Neuronal stem cell (in vitro differentiated cells): ENCODE data around the gene HS6ST3.

Experiments
- DNase-seq: peaks from one replicate; pipeline ENCODE4 v3.0.0-alpha.2; 2013; ENCODE audit warnings: low spot score
- H2AFZ ChIP-seq: one replicate; pipeline ENCODE4 v1.6.1; 2013; ENCODE audit warnings: mild to moderate bottlenecking, low read length, inconsistent platforms
- H2AK5ac ChIP-seq: 2 replicates; pipeline ENCODE4 v1.6.1; 2013; ENCODE audit warnings: low read depth, mild to moderate bottlenecking, inconsistent platforms, low read length, moderate library complexity, mixed read lengths
- H2BK120ac ChIP-seq: 2 replicates; pipeline ENCODE4 v1.6.1; 2013; ENCODE audit warnings: low read depth, mild to moderate bottlenecking, inconsistent platforms, low read length, moderate library complexity, mixed read lengths
- H2BK12ac ChIP-seq: one replicate; pipeline ENCODE4 v1.6.1; 2013; ENCODE audit warnings: low read length, inconsistent platforms
- H2BK15ac ChIP-seq: 2 replicates; pipeline ENCODE4 v1.6.1; 2013; ENCODE audit warnings: mild to moderate bottlenecking, low read length, inconsistent platforms, mixed read lengths
- H2BK5ac ChIP-seq: one replicate; pipeline ENCODE4 v1.6.1; 2013; ENCODE audit warnings: inconsistent platforms, mild to moderate bottlenecking, low read length, moderate library complexity
- H3K14ac ChIP-seq: one replicate; pipeline ENCODE4 v1.6.1; 2013; ENCODE audit warnings: low read length, inconsistent platforms
- H3K18ac ChIP-seq: 2 replicates; pipeline ENCODE4 v1.6.1; 2013; ENCODE audit warnings: low read length, inconsistent platforms
- H3K23ac ChIP-seq: 2 replicates; pipeline ENCODE4 v1.6.1; 2013; ENCODE audit warnings: low read depth, mild to moderate bottlenecking, mixed read lengths, low read length, inconsistent platforms; ENCODE audit not compliant: poor library complexity
- H3K27ac ChIP-seq: replicated peaks from 3 replicates; pipeline ENCODE4 v1.5.1; 2013; ENCODE audit warnings: low read length, inconsistent platforms
- H3K27me3 ChIP-seq, 3 experiments: 2 replicates each; pipeline ENCODE4 v1.6.1; 2013; ENCODE audit warnings: low read length in 3 of 3, mild to moderate bottlenecking in 2 of 3, inconsistent platforms in 1 of 3, low read depth in 1 of 3, mixed read lengths in 1 of 3, moderate library complexity in 1 of 3; ENCODE audit not compliant: control insufficient read depth in 3 of 3, insufficient read depth in 3 of 3
- H3K36me3 ChIP-seq, 2 donors: replicated peaks in 1 of 2; 2 replicates each; pipeline ENCODE4 v1.6.1; 2013; ENCODE audit warnings: low read length in 2 of 2; ENCODE audit not compliant: control insufficient read depth in 2 of 2, insufficient read depth in 2 of 2
- H3K4ac ChIP-seq: 2 replicates; pipeline ENCODE4 v1.6.1; 2013; ENCODE audit warnings: inconsistent platforms, mild to moderate bottlenecking, low read length, moderate library complexity
- H3K4me1 ChIP-seq, 2 donors: 1 replicate in 1 of 2; 2 replicates in 1 of 2; pipeline ENCODE4 v1.6.1; 2013; ENCODE audit warnings: low read length in 2 of 2, low read depth in 1 of 2; ENCODE audit not compliant: control insufficient read depth in 2 of 2, insufficient read depth in 1 of 2
- H3K4me2 ChIP-seq: one replicate; pipeline ENCODE4 v1.6.1; 2013; ENCODE audit warnings: mild to moderate bottlenecking, low read length, inconsistent platforms; ENCODE audit not compliant: insufficient read depth, poor library complexity, severe bottlenecking
- H3K4me3 ChIP-seq, 2 donors: 2 replicates each; pipeline ENCODE4 v1.5.1; 2013; ENCODE audit warnings: low read length in 2 of 2, mild to moderate bottlenecking in 2 of 2, inconsistent platforms in 1 of 2, moderate library complexity in 1 of 2
- H3K79me1 ChIP-seq: one replicate; pipeline ENCODE4 v1.6.1; 2013; ENCODE audit warnings: low read depth, mild to moderate bottlenecking, inconsistent platforms, low read length, moderate library complexity
- H3K9ac ChIP-seq: one replicate; pipeline ENCODE4 v1.6.1; 2013; ENCODE audit warnings: mild to moderate bottlenecking, low read depth, low read length, inconsistent platforms; ENCODE audit not compliant: poor library complexity
- H3K9me3 ChIP-seq, 2 donors: replicated peaks in 1 of 2; 2 replicates each; pipeline versions ENCODE3 to v1.6.1; 2013; ENCODE audit warnings: low read length in 2 of 2, mild to moderate bottlenecking in 2 of 2, inconsistent platforms in 1 of 2, low read depth in 1 of 2, mixed read lengths in 1 of 2, moderate library complexity in 1 of 2; ENCODE audit not compliant: control insufficient read depth in 2 of 2, insufficient read depth in 1 of 2
- H4K8ac ChIP-seq: one replicate; pipeline ENCODE4 v1.6.1; 2013; ENCODE audit warnings: low read depth, mild to moderate bottlenecking, inconsistent platforms, low read length, moderate library complexity
- H4K91ac ChIP-seq: one replicate; pipeline ENCODE4 v1.6.1; 2013; ENCODE audit warnings: low read length, low read depth, mild to moderate bottlenecking, inconsistent platforms; ENCODE audit not compliant: poor library complexity
- WGBS, 2 donors: extraction: QIAGEN DNeasy Blood & Tissue Kit; methylation state at CpG; one replicate each; pipeline ENCODE4 v1.1.7; 2013; ENCODE audit warnings: missing lambda C conversion rate in 2 of 2, mixed read lengths in 1 of 2; ENCODE audit not compliant: insufficient read length in 2 of 2, insufficient replicate concordance in 1 of 2; ENCODE audit errors: extremely low coverage in 2 of 2; 5-methylcytosine and 5-hydroxymethylcytosine counted together

The HS6ST3 gene

DNA sequence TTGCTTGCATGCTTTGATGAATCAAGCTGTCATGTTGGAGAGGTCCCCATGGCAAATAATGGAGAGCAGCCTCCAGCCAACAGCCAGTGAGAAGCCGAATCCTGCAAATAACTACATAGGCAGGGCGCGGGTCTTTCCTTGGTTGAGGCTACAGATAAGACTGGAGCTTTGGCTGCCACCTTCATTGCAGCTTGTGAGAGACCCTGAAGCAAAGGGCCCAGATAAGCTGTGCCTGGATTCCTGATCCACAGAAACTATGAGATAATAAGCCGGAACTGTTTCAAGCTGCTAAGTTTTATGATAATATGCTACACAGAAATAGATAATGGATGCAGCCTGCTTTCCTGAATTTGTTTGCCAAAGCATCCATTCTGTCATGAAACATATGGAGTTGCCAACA is 257.0 kb downstream of the HS6ST3 start:
- H2BK5ac ChIP-seq: no peak overlapping the region
- WGBS, 2 donors: no CpG with 5 or more reads among the region's 4 CpGs
- no peak overlapping the region for H3K4ac ChIP-seq

DNA sequence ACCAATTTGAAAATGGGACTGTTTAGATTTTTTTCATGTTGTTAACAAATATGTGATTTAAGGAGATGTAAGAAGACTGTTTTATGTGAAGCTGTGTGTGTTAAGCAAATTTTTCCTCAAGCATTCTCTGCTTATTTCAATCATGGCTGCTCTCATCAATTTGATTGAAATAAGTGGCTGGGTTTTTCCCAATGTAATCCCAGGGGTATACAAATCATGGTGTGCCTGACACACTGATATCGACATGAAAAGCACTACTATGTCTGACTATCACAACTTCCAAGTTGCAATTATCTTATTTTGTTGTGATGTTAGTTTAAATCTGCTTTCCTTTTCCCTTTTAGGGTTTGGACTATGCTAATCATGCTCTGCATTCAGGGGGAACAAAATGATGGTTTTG is 283.7 kb downstream of the HS6ST3 start:
- H3K4me2 ChIP-seq: no peak overlapping the region
- no peak overlapping the region for H2BK12ac ChIP-seq
- no peak overlapping the region for H2AFZ ChIP-seq
- no peak overlapping the region for H4K8ac ChIP-seq
- no peaks in the 10 kb centered on the region for H3K27me3 ChIP-seq
- no peaks in the 10 kb centered on the region for H3K36me3 ChIP-seq
- no peak overlapping the region for H3K4me3 ChIP-seq
- no peaks in the 10 kb centered on the region for H3K9me3 ChIP-seq
- no peak overlapping the region for H3K18ac ChIP-seq
- no peak overlapping the region for H3K23ac ChIP-seq
- H3K79me1 ChIP-seq: no peaks in the 10 kb centered on the region
- H3K4ac ChIP-seq: no peak overlapping the region
- no CpG with 5 or more reads among the region's 1 CpG for WGBS, 2 donors
- no peak overlapping the region for H3K14ac ChIP-seq
- no peak overlapping the region for H3K27ac ChIP-seq
- no peak overlapping the region for H2AK5ac ChIP-seq
- H3K4me1 ChIP-seq: peaks cover 0 to 2% of the 10 kb centered on the region in 2 donors
- H4K91ac ChIP-seq: no peak overlapping the region
- H2BK120ac ChIP-seq: no peak overlapping the region
- no peak overlapping the region for H2BK15ac ChIP-seq
- no peak for DNase-seq
- H2BK5ac ChIP-seq: no peak overlapping the region
- no peak overlapping the region for H3K9ac ChIP-seq

More for the DNA sequence above, 257.0 kb downstream of the HS6ST3 start:
- H2BK120ac ChIP-seq: no peak overlapping the region
- no peak overlapping the region for H3K9ac ChIP-seq
- H2BK12ac ChIP-seq: no peak overlapping the region
- no peak overlapping the region for H3K4me3 ChIP-seq
- H2AFZ ChIP-seq: no peak overlapping the region
- no peak overlapping the region for H3K18ac ChIP-seq
- no peaks in the 10 kb centered on the region for H3K4me1 ChIP-seq
- H4K91ac ChIP-seq: no peak overlapping the region
- DNase-seq: no peak
- no peak overlapping the region for H3K27ac ChIP-seq
- no peak overlapping the region for H3K14ac ChIP-seq
- H3K9me3 ChIP-seq: no peaks in the 10 kb centered on the region
- no peak overlapping the region for H2BK15ac ChIP-seq
- no peaks in the 10 kb centered on the region for H3K36me3 ChIP-seq
- H3K4me2 ChIP-seq: no peak overlapping the region
- H3K23ac ChIP-seq: no peak overlapping the region
- H3K79me1 ChIP-seq: no peaks in the 10 kb centered on the region
- H2AK5ac ChIP-seq: no peak overlapping the region
- H3K27me3 ChIP-seq: no peaks in the 10 kb centered on the region
- no peak overlapping the region for H4K8ac ChIP-seq

DNA sequence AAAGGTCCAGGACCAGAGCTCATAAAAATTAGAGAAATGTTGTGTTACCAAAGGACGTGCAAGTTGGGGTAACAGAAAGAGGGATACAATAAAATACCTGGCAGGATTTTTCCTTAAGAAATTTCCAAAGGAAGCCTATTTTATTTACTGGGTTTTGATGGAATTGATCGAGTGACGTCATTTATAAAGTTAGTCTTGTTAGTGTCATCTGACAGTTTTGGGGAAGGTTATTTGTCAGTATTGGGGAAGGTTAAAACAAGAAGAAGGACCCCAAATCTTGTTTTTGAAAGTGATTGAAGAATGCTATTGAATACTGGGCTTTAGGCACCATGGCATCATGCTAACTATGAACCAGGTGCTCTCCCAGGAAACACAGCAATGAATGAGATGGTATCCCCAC is 287.9 kb downstream of the HS6ST3 start:
- DNase-seq: no peak
- Histone ChIP-seq H4K91ac (no peak overlapping the region), H2BK5ac (no peak overlapping the region), H3K4me2 (no peak overlapping the region), H3K27me3 (no peaks in the 10 kb centered on the region), H3K23ac (no peak overlapping the region), H2BK120ac (no peak overlapping the region), H3K14ac (no peak overlapping the region), H3K27ac (no peak overlapping the region), H2AFZ (no peak overlapping the region), H3K4ac (no peak overlapping the region), H3K9ac (no peak overlapping the region), H3K4me1 (peaks cover 0 to 4% of the 10 kb centered on the region in 2 donors), H2BK15ac (no peak overlapping the region), H2BK12ac (no peak overlapping the region), H3K36me3 (no peaks in the 10 kb centered on the region), H3K79me1 (no peaks in the 10 kb centered on the region), H4K8ac (no peak overlapping the region), H2AK5ac (no peak overlapping the region), H3K18ac (no peak overlapping the region), H3K4me3 (no peak overlapping the region), H3K9me3 (no peaks in the 10 kb centered on the region)
- WGBS, 2 donors: no CpG with 5 or more reads among the region's 3 CpGs

DNA sequence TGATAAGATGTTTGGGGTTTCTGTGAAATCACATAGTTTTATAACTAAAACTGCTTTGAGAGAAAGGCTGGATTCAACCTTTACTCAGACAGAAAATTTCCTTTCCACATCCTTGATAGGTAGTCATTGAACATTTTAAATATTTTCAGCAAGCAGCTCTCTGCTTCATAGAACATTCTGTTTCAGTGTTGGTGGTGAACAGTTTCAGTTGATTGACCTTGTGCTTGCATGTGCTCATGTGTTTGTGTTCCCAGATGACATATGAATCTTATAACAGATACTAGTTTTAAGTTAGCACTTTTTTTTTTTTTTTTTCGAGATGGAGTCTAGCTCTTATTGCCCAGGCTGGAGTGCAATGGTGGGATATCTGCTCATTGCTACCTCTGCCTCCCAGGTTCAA is 290.1 kb downstream of the HS6ST3 start:
- Histone ChIP-seq H3K79me1 (no peaks in the 10 kb centered on the region), H3K14ac (no peak overlapping the region), H3K4ac (no peak overlapping the region), H3K4me1 (peaks cover 0 to 4% of the 10 kb centered on the region in 2 donors), H2BK5ac (no peak overlapping the region), H2BK12ac (no peak overlapping the region), H3K9me3 (no peaks in the 10 kb centered on the region), H3K36me3 (no peaks in the 10 kb centered on the region), H2AK5ac (no peak overlapping the region), H3K27me3 (no peaks in the 10 kb centered on the region), H4K91ac (no peak overlapping the region), H3K27ac (no peak overlapping the region), H3K4me2 (no peak overlapping the region), H3K18ac (no peak overlapping the region), H4K8ac (no peak overlapping the region), H3K9ac (no peak overlapping the region), H3K4me3 (no peak overlapping the region), H2BK120ac (no peak overlapping the region), H3K23ac (no peak overlapping the region), H2AFZ (no peak overlapping the region), H2BK15ac (no peak overlapping the region)
- no CpG with 5 or more reads among the region's 1 CpG for WGBS, 2 donors
- no peak for DNase-seq
